ENCODE measurements around the gene KIF26B. TPM values are rescaled to one million over a fixed set of nuclear protein-coding genes. Genes with fewer than 3 reads are reported as not detected.
"Not testable (repeated sequence)": the region's sequence is repeated elsewhere in the genome, so short reads cannot be mapped to it uniquely, and the experiment has no call there.

Gene KIF26B
- polyA plus RNA-seq, 1 donor = 1.00 TPM

DNA sequence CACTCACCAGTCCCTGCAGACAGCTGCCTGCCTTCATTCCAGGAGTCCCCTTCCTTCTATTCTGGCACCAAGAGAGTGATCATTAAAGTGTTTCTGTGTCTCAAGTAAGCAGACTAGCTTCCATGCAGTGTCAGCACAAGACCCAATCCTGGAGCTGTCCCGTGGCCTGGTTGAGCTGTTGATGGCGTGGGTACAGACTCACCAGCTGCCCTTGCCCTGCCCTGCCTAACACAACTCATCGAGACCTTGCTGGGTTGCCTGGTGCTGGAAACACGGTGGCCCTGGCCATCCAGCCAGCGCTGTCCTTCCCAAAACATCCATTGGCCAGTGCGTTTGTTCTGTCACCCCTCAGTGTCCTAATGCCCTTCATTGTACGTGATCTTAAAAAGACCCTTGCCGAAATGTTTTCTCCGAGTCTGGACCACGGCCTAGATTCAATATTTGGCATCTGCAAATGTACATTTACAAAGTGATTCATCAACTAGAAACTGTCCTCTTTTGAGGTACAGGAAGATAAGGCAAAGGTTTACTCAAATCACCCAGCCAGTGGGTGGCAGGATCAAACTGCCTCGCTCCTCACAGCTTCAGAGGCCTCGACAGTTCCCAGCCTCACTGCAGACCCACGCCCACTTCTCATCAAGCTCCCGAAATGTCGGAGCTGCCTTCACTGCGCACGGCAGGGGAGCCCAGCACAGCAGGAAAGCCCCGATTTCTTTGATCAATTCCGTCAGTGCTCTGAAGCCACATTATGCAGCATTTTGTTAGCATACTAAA lies 494.2 kb downstream of the KIF26B start:
- DNase-seq (ENCODE audit: low read depth) = no peak

DNA sequence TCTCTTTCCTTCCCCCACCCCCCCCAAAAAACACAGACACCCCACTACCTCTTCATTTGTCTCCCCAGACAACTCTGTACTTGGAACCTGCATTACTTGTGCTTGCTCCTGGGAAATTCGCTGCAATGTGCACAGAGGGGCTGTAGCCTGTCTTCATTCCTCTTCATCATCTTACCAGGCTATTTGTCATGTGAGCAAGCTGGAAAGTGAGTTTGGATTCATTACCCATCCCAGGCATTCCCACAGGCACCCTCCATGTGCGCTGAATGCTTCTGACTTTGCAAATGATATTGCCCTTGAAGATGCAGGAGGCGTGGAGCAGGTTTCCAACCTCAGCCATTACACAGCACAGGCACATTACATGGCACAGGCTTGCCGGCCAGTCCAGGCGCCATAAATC lies 494.9 kb downstream of the KIF26B start:
- no peak for DNase-seq (ENCODE audit: low read depth)

DNA sequence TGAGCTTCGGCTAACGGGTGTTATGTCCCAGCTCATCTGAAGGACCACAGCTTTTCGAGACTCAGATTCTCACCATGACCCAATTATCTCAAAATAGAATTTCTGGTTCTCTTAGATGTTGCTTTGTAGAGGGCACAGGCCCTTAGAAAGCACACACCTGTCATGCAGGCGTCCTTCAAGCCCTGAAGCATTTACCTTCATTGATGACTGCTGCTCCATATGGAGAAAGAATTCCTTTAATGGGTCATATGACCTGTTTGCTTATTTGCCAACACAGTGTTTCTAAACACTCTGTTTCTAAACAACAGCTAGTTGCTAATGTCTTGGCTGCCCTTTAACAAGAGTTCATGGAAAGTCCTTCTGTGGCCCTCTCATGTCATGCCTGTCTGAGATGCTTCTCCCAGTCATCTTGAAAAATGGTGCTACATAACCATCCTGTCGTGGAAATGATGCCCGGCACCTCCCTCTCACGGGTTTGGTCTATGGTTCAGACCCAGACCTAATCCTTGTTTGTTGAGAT lies 495.7 kb downstream of the KIF26B start:
- DNase-seq (ENCODE audit: low read depth) = no peak

DNA sequence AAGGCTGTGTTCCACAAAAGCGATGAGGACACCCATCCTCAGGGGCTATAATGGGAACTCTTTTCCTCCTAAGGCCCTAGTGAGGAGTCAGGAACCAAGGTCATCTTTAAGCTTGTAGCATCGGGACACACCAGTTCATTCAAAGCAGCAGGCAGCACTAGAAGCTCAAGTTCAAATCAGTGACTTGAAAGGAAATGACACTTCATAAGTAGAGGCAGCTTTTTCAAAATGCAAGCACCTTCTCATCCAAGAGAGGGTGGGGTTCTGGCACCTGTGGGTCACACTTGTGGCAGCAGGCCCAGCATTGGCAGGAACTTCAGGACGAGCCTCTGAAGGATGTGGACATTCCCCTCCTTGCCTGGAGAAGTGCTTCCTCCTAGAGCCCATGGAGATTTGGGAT lies 496.3 kb downstream of the KIF26B start:
- DNase-seq (ENCODE audit: low read depth) = no peak

DNA sequence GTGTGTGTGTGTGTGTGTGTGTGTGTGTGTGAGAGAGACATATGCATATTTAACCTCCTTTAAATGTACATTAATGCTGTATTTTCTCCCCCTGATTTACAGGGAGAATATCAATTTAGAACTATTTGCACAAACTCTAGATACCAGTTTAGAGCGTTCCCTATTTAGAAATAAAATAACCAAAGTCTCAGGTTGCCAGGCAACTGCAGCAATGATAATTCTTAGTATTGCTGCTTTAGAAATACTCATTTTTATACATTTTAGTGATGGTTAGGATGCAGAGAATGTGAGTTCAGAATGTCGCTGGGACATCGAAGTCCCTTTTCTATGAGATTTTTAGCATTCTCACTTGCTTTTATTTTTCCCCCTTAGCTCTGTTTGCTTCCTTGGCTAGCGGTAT lies 497.3 kb downstream of the KIF26B start:
- DNase-seq (ENCODE audit: low read depth) = no peak

DNA sequence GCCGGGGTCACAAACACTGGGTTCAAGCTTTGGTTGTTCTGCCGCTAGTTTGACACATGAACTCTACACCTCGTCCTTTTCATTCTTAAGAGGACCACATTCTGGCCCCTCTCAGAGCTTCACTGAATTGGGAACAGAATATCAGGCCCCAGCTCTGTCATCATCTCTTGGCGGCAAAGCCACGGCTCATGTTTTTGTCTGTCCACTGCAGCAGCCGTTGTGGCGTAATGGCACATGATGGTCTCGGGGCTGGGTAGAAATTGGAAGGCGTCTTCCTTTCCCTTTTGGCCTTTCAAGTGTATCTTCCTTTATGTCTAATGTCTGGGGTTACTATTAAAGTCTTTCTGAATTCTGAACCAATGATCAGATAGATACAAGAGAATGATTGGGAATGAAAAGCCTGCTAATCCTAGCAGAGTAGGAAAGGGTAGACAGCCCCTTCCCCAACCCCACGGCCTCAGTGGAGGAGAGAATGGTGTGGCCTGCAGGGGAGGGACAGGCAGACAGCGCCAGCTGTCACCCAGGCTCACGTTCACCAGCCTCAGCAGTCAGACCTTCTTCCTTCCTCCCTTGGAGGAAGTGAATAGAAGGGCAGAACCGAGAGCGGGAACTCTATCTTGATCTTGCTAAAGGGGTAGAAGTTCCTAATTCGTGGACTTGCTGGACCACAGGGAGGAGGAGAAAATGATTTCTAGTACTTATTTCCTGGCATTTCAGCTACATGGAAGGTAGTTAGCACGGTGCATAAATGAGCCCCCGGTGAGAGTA lies 498.1 kb downstream of the KIF26B start:
- no peak for DNase-seq (ENCODE audit: low read depth)

DNA sequence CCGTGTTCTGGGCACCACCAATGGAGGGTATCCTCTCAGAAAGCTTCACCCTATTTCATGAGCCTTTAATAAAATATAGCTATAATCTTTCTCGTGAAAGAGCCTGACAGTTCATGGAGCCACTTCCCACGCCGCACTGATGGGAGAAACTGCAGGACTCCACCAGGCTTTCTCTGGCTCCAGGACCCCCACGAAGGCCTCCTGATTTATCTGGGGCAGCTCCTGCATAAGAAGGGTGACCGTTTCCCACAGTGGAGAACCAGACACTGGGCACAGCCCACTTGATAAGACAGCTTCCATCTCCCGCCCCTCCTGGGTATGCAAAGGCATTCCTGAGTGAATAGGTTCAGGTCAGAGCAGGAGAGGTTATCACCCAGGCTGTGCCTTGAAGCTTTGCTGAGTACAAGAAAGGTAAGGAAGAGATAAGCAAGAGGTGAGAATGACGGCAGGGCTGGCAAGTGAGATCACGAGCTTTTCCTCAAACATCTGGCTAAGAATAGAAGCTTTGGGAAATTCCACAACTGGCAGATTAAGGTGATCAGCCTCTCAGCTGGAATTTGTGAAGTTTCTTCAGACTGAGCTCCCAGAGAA lies 499.8 kb downstream of the KIF26B start:
- DNase-seq (ENCODE audit: low read depth) = no peak

DNA sequence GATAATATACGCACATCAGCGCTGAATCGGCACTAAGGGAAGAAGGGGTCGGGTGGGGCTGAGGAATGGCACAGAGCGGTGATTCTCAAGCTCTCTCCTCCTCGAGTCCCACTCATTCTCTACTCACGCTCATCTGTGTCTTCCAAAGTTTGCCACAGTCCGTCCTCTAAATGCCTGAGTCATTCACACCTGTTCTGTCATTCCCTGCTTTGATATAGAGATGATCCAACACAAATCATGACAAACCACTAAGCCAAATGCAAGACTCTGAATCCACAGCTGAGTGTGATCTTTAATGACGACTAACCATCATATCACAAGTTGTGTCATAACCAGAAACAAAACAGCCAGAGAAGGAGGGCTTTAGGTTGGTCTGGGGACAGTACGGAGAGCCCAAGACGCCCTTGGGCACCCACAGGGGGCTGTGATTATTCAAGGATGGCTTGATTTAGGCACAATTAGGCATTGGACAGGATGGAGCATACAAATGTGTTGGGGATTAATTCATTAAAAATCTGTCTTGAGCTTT lies 501.5 kb downstream of the KIF26B start:
- no peak for DNase-seq (ENCODE audit: low read depth)

DNA sequence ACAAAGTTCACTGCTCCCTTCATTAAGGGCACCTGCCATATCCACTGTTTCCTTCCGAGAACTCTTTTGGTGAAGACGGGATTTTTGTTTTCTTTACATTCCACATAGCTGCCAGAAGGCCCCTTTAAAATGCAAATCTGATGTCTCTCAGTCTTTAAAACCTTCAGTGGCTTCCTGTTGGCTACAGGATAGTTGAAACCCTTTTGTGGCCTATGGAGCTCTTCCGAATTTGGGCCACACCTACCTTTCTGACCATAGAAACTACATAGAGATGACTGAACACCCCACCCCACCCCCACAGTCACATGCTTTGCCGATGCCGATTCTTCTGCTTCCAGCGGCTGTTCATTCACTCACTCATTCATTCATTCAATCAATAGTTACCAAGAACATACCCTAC lies 502.6 kb downstream of the KIF26B start:
- no peak for DNase-seq (ENCODE audit: low read depth)

DNA sequence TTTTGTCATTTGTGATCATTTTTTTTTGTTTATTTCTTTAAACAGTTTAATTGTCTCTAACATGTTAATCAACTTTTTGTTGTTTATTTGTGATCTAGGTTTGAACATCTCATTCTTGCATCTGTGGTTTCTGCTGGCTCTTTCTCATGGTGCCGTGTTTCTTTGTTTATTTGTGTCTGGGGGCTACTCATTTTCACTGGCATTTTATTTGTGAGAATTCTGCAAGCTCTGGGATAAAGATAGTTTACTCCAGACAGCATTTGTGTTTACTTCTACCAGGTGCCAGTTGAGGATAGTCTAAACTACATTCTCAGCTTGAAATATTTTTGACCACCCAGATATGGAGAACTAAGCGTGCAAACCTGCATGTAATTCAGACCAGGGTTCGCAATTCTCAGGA lies 508.6 kb downstream of the KIF26B start:
- DNase-seq (ENCODE audit: low read depth) = no peak

DNA sequence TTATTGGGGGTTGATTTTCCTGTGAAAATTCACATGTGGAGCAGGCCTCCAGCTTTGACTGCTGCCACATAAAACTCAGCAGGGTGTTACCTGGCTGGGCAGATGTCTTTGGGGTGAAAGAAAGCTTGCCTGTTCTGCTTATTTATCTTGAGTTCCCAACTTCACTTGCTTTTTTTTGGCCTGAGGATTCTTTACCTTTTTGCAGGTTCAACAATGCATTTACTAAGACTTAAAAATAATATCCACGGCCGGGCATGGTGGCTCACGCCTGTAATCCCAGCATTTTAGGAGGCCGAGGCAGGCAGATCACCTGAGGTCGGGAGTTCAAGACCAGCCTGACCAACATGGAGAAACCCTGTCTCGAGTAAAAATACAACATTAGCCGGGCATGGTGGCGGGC lies 509.1 kb downstream of the KIF26B start:
- DNase-seq (ENCODE audit: low read depth) = no peak

DNA sequence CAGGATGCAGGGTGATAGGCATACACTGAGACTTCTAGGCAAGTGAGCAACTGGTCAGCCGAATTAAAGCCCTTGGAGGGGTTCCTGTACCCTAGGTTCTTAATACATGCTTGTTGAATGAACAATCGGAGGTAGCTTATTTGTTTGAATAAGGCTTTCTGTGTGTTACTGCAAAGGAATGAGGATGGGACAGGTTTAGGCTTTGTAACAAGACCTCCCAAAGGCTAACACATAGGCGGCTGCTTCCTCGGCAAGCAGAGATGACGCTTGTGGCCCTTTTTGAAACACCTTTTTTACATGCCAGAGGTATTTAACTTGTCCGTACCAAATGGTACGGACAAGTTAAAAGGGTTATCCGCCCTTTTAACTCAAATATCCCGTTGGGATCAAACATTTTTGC lies 511.6 kb downstream of the KIF26B start:
- no peak for DNase-seq (ENCODE audit: low read depth)

DNA sequence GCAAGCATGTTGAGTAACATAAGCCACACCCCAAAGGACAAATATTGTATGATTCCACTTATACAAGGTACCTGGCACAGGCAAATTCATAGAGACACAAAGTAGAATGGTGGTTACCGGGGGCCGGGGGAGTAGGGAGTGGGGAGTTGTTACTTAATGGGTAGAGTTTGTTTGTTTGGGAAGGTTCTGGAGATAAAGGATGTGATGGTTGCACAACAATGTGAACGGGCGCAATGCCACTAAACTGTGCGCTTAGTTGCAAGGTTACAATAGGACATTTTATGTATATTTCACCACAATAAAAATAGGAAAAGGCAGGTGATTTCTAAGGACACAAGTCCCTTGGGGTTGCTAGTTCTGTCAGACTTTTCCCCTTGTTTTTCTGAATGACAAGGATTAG lies 516.6 kb downstream of the KIF26B start:
- no peak for DNase-seq (ENCODE audit: low read depth)

DNA sequence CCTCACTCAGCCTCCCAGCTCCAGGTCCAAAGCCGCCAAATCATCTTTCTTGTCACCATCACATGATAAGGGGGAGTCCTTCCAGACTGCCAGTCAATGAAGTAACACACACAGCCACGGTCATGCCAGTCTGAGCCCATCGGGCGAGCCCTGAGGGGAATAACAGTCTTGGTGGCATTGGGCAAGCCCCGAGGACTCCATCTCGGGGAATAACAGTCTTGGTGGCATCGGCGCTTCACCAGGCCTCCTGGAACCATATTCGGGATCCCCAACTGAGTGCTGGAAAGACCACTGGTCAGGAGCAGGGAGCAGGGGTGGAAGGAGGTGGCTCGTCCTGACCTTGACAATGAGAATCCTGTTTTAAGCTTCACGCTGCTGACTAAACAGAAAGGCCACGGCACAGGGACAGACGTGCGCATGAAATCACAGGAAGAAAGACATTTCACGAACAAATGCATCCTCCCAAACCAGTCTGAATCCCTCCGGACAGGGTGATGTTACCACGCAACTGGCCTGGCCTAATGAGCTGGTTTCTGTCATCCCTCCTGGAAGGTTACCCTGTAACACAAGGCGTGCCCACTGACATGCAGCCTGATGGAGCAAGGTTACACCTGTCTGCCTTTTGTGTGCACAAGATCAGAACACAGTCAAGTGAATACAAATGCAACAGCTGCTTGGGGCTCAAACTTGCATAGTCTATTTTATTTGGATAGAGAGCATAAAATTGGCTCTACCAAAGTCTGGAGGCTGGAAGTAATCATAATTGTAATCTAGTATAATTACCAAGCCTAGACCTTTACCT lies 517.4 kb downstream of the KIF26B start:
- no peak for DNase-seq (ENCODE audit: low read depth)

DNA sequence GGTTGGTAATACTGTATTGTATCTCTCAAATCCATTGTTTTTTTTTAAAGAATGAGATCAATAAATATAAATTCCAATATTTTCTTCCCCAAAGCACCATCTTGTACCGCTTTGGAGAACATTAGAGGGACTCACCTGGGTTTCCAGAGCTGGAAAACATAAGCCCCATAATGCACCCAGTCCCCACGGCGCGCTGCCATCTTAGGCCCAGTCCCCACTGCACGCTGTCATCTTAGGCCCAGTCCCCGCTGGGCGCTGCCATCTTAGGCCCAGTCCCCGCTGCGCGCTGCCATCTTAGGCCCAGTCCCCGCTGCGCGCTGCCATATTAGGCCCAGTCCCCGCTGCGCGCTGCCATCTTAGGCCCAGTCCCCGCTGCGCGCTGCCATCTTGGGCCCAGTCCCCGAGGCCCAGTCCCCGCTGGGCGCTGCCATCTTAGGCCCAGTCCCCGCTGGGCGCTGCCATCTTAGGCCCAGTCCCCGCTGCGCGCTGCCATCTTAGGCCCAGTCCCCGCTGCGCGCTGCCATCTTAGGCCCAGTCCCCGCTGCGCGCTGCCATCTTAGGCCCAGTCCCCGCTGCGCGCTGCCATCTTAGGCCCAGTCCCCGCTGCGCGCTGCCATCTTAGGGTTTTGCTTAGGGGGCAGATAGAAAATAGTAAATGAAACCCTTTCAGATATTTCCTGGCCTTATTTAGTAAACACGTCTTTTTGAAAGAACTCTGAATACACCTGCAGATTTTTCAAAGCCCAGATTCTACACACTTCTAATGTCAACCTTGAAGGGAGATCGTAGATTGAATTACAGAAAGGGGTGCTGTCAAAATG lies 518.3 kb downstream of the KIF26B start:
- DNase-seq (ENCODE audit: low read depth) = not testable (repeated sequence)

DNA sequence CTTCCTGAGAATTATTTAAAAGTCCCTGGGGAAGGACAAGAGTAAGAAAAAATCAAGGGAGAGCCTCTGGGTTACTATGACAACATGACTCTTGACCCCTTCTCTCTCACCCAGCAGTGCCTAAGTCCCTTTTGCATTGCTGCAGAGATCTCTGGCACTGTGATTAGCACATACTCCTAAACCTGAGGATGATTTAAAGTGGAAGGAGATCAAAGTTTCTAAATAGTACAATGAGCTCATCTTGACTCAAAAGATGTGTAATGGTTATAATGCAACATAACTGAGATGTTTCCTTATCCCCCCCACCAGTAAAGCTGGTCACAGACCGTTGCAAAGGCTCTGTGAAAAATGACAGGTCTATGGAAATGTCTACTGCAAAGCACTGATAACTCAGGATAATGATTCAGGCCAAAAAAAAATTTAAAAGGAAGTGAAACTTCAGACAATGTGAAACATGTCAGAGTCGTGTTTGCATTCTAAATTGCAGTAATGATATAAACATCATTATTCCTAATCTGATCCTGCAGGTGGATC lies 519.2 kb downstream of the KIF26B start:
- no peak for DNase-seq (ENCODE audit: low read depth)

DNA sequence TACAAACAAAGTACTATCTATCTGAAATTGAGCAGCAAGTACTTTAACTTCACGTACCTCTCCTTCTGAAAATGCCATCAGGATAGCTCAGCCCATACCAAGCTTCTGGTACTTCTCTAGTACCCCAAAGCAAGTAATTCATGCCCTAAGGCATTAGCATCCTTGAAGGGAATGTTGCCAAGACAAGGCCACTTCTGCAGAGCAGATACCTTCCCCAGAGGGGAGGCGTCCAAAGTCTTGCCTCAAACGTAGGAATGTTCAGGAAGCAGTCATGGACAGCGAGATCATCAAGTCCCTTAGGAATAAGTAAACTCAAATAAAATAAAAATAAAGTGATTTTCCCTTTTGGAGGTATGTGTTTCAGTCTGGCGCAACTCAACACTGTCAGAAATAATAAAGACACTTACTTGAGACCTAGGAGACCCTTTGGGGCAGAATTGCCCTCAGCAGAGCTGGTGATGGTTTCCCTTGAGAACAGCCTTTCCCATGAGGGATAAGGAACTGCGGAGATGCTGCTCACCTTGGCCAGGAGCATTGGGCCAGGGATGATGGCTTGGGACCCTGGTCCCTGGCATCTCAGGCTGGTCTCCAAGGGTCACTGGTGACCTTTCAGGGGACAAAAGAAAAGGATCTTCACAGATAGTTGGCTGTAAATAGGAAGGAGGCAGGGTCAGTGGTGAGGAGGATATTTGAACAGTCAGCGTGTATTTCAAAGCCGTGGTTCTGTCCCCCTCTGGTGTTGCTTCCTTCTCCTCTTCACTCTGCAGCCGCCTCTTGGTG lies 522.9 kb downstream of the KIF26B start:
- no peak for DNase-seq (ENCODE audit: low read depth)

DNA sequence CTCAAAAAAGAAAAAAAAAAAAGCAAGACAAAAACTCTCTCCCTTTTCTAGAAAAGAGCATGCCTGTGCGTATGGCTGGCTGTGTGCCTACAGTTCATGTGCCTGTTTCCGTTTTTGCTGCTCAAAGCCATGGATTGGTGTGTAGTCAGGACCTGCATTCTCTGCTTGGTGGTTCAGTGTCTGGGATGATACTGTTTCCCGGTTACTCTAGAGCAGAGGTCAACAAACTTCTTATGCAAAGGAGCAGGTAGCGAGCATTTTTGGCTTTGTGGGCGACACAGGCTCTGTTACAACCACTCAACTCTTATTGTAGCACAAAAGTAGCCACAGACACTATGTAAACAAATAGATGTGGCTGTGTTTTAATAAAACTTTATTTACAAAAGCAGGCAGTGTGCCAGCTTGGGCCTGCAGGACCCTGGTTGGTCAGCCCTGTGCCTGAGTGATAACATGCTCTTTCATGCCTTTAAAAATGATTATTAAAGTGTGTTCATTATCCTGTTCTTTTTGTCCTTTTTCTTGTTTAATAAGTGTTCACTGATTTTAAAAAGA lies 524.2 kb downstream of the KIF26B start:
- DNase-seq (ENCODE audit: low read depth) = no peak
